ENCODE measurements around the gene ANP32A. TPM values are rescaled to one million over a fixed set of nuclear protein-coding genes. Genes with fewer than 3 reads are reported as not detected.

ANP32A gene
- total and polyA plus RNA-seq, 2 experiments from 2014 or later = 40.3 to 70.0 TPM

DNA sequence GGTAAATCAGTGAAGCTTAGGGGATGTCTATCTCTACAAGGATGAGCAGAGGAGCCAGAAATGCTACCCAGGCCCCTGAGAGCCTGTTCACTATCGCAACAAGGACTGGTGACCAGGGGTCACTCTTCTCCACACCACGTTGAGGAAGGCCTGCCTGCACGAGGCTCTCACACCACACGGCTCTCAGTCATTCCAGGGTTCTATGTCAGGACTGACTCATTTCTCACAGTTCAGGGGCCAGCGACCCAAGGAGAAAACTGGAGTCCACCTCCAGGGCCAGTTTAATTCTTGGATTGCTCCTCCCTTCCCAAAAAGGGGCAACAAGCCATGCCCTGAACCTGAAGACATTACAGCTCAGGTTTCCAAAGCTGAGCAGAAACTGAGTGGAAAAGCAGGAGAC is 33.9 kb downstream of the ANP32A start:
- Histone ChIP-seq H3K9ac (no peak overlapping the region), H2AFZ (no peak overlapping the region), H3K4me2 (ENCODE audit: unreplicated experiment) (no peak overlapping the region), H3K27me3 (replicated peaks; ENCODE audit: insufficient read depth) (no peaks in the 10 kb centered on the region), H3K9me2 (ENCODE audit: insufficient read depth) (no peaks in the 10 kb centered on the region), H4K20me1 (ENCODE audit: insufficient read depth) (0 out of 2 replicates have a peak, but pooled peaks cover 5% of the 10 kb centered on the region), H3K4me3 (no peak overlapping the region), H3K27ac (no peak overlapping the region), H3K79me2 (ENCODE audit: insufficient read depth) (peaks cover 40% of the 10 kb centered on the region), H3K4me1 (ENCODE audit: insufficient read depth) (no peaks in the 10 kb centered on the region), H3F3A (ENCODE audit: insufficient read depth) (no peaks in the 10 kb centered on the region), H3K36me3 (ENCODE audit: low read depth) (peaks cover 20% of the 10 kb centered on the region; the same call in 1 of the 2 replicates), H3K9me3 (ENCODE audit: low read depth) (no peaks in the 10 kb centered on the region)
- DNase-seq = no peak
- WGBS, 2 experiments (ENCODE audit: low coverage in 1 of 2, low lambda C conversion rate in 2 of 2, missing lambda C conversion rate in 2 of 2) = 82 to 85% methylated on average over 5 of the region's 5 CpGs
- in situ Hi-C loops (cut with MboI) = no loop called here
- TF ChIP-seq EZH2phosphoT487 (IDR thresholded peaks at IDR 0.05; ENCODE audit: insufficient read depth, low read depth) = no peak
- no peak for TF ChIP-seq EZH2 (IDR thresholded peaks at IDR 0.05; ENCODE audit: insufficient read depth, poor library complexity, severe bottlenecking)

- Histone ChIP-seq H3K79me2 (ENCODE audit: insufficient read depth) (peaks cover 28% of the 10 kb centered on the region), H3K4me3 (no peak overlapping the region), H3K9ac (no peak overlapping the region), H4K20me1 (ENCODE audit: insufficient read depth) (no peaks in the 10 kb centered on the region), H3K9me3 (ENCODE audit: low read depth) (no peaks in the 10 kb centered on the region), H3F3A (ENCODE audit: insufficient read depth) (no peaks in the 10 kb centered on the region), H3K27me3 (replicated peaks; ENCODE audit: insufficient read depth) (no peaks in the 10 kb centered on the region), H3K4me1 (ENCODE audit: insufficient read depth) (no peaks in the 10 kb centered on the region), H3K9me2 (ENCODE audit: insufficient read depth) (no peaks in the 10 kb centered on the region), H3K27ac (no peak overlapping the region), H3K36me3 (ENCODE audit: low read depth) (peaks cover 20% of the 10 kb centered on the region; the same call in 1 of the 2 replicates), H3K4me2 (ENCODE audit: unreplicated experiment) (no peak overlapping the region), H2AFZ (no peak overlapping the region)
- TF ChIP-seq EZH2phosphoT487 (IDR thresholded peaks at IDR 0.05; ENCODE audit: insufficient read depth, low read depth) (no peak), EZH2 (IDR thresholded peaks at IDR 0.05; ENCODE audit: insufficient read depth, poor library complexity, severe bottlenecking) (no peak)
- in situ Hi-C loops (cut with MboI) = no loop called here
- 75 to 81% methylated on average over 5 of the region's 5 CpGs for WGBS, 2 experiments (ENCODE audit: low coverage in 1 of 2, low lambda C conversion rate in 2 of 2, missing lambda C conversion rate in 2 of 2)
- no peak for DNase-seq
Measured at GRCh38 chr15:68785541-68785940, 35.2 kb downstream of the ANP32A start.

- Histone ChIP-seq H4K20me1 (ENCODE audit: insufficient read depth) (no peaks in the 10 kb centered on the region), H3K4me1 (ENCODE audit: insufficient read depth) (no peaks in the 10 kb centered on the region), H3F3A (ENCODE audit: insufficient read depth) (no peaks in the 10 kb centered on the region), H3K4me3 (no peak overlapping the region), H3K36me3 (ENCODE audit: low read depth) (peaks cover 23% of the 10 kb centered on the region), H3K9me2 (ENCODE audit: insufficient read depth) (no peaks in the 10 kb centered on the region), H3K27ac (no peak overlapping the region), H2AFZ (no peak overlapping the region), H3K9me3 (ENCODE audit: low read depth) (no peaks in the 10 kb centered on the region), H3K9ac (no peak overlapping the region), H3K79me2 (ENCODE audit: insufficient read depth) (peaks cover 15% of the 10 kb centered on the region), H3K27me3 (replicated peaks; ENCODE audit: insufficient read depth) (no peaks in the 10 kb centered on the region), H3K4me2 (ENCODE audit: unreplicated experiment) (no peak overlapping the region)
- TF ChIP-seq EZH2 (IDR thresholded peaks at IDR 0.05; ENCODE audit: insufficient read depth, poor library complexity, severe bottlenecking) = no peak
- no peak for TF ChIP-seq EZH2phosphoT487 (IDR thresholded peaks at IDR 0.05; ENCODE audit: insufficient read depth, low read depth)
- 86 to 89% methylated on average over 13 of the region's 13 CpGs for WGBS, 2 experiments (ENCODE audit: low coverage in 1 of 2, low lambda C conversion rate in 2 of 2, missing lambda C conversion rate in 2 of 2)
- in situ Hi-C loops (cut with MboI) = no loop called here
- no peak for DNase-seq
Measured at GRCh38 chr15:68784206-68784605, 36.5 kb downstream of the ANP32A start.

- Histone ChIP-seq H3K27ac (no peak overlapping the region), H3K4me3 (no peak overlapping the region), H3F3A (ENCODE audit: insufficient read depth) (no peaks in the 10 kb centered on the region), H2AFZ (no peak overlapping the region), H4K20me1 (ENCODE audit: insufficient read depth) (no peaks in the 10 kb centered on the region), H3K27me3 (replicated peaks; ENCODE audit: insufficient read depth) (no peaks in the 10 kb centered on the region), H3K79me2 (ENCODE audit: insufficient read depth) (peaks cover 8% of the 10 kb centered on the region), H3K9me3 (ENCODE audit: low read depth) (no peaks in the 10 kb centered on the region), H3K4me2 (ENCODE audit: unreplicated experiment) (no peak overlapping the region), H3K4me1 (ENCODE audit: insufficient read depth) (no peaks in the 10 kb centered on the region), H3K36me3 (ENCODE audit: low read depth) (peaks cover 26% of the 10 kb centered on the region), H3K9ac (no peak overlapping the region), H3K9me2 (ENCODE audit: insufficient read depth) (no peaks in the 10 kb centered on the region)
- no peak for DNase-seq
- TF ChIP-seq EZH2phosphoT487 (IDR thresholded peaks at IDR 0.05; ENCODE audit: insufficient read depth, low read depth) = no peak
- TF ChIP-seq EZH2 (IDR thresholded peaks at IDR 0.05; ENCODE audit: insufficient read depth, poor library complexity, severe bottlenecking) = no peak
- in situ Hi-C loops (cut with MboI) = no loop called here
- 91 to 95% methylated on average over 9 of the region's 9 CpGs for WGBS, 2 experiments (ENCODE audit: low coverage in 1 of 2, low lambda C conversion rate in 2 of 2, missing lambda C conversion rate in 2 of 2)
Measured at GRCh38 chr15:68783226-68784058, 37.3 kb downstream of the ANP32A start.
